Rectal smooth muscle tissue (tissue), 1 donor: Measurements from ENCODE around the gene BCKDHA.

Experiments
- H3K27ac ChIP-seq: one replicate; pipeline ENCODE4 v1.7.0; 2013; ENCODE audit warnings: low read depth, low read length, inconsistent platforms
- H3K27me3 ChIP-seq: one replicate; pipeline ENCODE4 v1.7.0; 2013; ENCODE audit warnings: low read length; ENCODE audit not compliant: control insufficient read depth, insufficient read depth
- H3K36me3 ChIP-seq: one replicate; pipeline ENCODE4 v1.7.0; 2013; ENCODE audit warnings: low read length; ENCODE audit not compliant: control insufficient read depth, insufficient read depth
- H3K4me1 ChIP-seq: one replicate; pipeline ENCODE4 v1.7.0; 2013; ENCODE audit warnings: low read length; ENCODE audit not compliant: control insufficient read depth, insufficient read depth
- H3K4me3 ChIP-seq: one replicate; pipeline ENCODE4 v1.7.0; 2013; ENCODE audit warnings: low read length
- H3K9ac ChIP-seq: one replicate; pipeline ENCODE4 v1.7.0; 2013; ENCODE audit warnings: low read length

Gene BCKDHA

GRCh38 chr19:41397086-41398049 is at the start of gene BCKDHA, which contains the start of gene EXOSC5:
Gene BCKDHA, plus strand, starts transcription at chr19:41397818. Its CDS starts 10 bp downstream, at chr19:41397828.
Gene EXOSC5, minus strand, starts transcription at chr19:41397359. Its CDS starts 31 bp downstream, at chr19:41397328.
- Histone ChIP-seq H3K9ac (peak within 1 kb of the TSS; percentile 98), H3K27me3 (no peaks in the 10 kb centered on the region), H3K4me3 (peak within 1 kb of the TSS; percentile 99), H3K36me3 (no peaks in the 10 kb centered on the region), H3K27ac (peak within 1 kb of the TSS; percentile 96), H3K4me1 (peaks cover 9% of the 10 kb centered on the region)

GRCh38 chr19:41350735-41351338 is 46.8 kb upstream of the BCKDHA start:
- H3K27ac ChIP-seq: peak overlapping the region; percentile 32
- H3K4me3 ChIP-seq: peak overlapping the region; percentile 97
- peak overlapping the region; percentile 29 for H3K9ac ChIP-seq
- H3K36me3 ChIP-seq: peaks cover 6% of the 10 kb centered on the region
- peaks cover 5% of the 10 kb centered on the region for H3K4me1 ChIP-seq
- peaks cover 4% of the 10 kb centered on the region for H3K27me3 ChIP-seq

GRCh38 chr19:41351339-41352245 is 46.0 kb upstream of the BCKDHA start:
- Histone ChIP-seq H3K27ac (peak overlapping the region; percentile 32), H3K9ac (no peak overlapping the region), H3K36me3 (peaks cover 5% of the 10 kb centered on the region), H3K27me3 (peaks cover 4% of the 10 kb centered on the region), H3K4me3 (peak overlapping the region; percentile 97), H3K4me1 (peaks cover 5% of the 10 kb centered on the region)

DNA sequence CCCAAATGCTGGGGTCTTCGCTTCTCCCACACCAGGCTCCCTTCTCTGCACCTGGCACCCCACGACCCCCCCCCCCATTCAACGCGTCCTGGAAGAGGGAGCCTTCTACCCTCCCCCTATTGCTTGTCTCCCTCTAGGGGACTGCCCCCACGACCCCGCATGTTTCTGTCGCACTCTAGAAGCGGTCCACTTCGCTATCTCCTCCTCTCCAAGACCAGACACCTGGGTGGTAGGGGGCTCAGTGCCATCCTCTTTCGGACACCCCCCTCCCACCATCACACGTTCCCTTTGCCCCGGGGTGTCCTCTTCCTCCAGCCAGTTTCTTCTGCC is 45.4 kb upstream of the BCKDHA start:
- Histone ChIP-seq H3K36me3 (peaks cover 5% of the 10 kb centered on the region), H3K27ac (no peak overlapping the region), H3K9ac (peak overlapping the region; percentile 22), H3K4me1 (peaks cover 5% of the 10 kb centered on the region), H3K27me3 (peaks cover 4% of the 10 kb centered on the region), H3K4me3 (peak overlapping the region; percentile 97)

DNA sequence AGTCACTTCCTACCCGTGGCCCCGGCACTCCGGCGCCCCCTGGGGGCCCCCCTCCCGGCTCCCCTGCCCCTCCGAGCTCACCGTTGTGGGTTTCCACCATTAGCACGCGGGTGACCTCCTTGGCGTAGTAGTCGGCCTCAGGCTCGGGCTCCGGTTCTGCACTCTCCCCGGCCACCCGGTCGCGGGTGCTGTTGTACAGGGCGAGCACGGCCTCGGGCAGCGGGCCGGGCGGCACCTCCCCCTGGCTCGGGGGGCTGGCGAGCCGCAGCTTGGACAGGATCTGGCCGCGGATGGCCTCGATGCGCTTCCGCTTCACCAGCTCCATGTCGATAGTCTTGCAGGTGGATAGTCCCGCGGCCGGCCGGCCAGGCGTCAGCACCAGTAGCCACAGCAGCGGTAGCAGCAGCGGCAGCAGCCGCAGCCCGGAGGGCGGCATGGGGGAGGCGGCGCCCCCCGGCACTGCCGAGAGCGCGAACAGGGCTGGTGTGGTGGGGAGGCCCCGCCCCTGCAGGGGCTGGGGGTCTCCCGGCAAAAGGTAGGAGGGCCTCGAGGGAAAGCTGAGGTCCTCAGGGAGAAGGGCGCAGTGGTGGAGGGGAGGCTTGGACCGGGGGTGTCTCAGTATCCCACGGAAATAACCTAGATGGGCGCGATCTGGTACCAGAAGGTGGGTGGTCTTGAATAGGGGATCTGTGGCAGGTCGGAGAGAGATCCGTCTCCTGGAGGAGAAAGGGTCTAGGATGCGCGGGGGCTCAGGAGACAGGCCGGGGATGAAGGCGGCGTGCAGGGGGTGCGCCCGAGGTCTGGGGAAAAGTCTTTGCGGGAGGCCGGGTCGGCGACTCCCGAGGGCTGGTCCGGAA is 44.8 kb upstream of the BCKDHA start:
- Histone ChIP-seq H3K9ac (peak overlapping the region; percentile 40), H3K4me3 (peak overlapping the region; percentile 97), H3K27ac (peak overlapping the region; percentile 76), H3K27me3 (peaks cover 4% of the 10 kb centered on the region), H3K4me1 (peaks cover 5% of the 10 kb centered on the region), H3K36me3 (peaks cover 5% of the 10 kb centered on the region)

DNA sequence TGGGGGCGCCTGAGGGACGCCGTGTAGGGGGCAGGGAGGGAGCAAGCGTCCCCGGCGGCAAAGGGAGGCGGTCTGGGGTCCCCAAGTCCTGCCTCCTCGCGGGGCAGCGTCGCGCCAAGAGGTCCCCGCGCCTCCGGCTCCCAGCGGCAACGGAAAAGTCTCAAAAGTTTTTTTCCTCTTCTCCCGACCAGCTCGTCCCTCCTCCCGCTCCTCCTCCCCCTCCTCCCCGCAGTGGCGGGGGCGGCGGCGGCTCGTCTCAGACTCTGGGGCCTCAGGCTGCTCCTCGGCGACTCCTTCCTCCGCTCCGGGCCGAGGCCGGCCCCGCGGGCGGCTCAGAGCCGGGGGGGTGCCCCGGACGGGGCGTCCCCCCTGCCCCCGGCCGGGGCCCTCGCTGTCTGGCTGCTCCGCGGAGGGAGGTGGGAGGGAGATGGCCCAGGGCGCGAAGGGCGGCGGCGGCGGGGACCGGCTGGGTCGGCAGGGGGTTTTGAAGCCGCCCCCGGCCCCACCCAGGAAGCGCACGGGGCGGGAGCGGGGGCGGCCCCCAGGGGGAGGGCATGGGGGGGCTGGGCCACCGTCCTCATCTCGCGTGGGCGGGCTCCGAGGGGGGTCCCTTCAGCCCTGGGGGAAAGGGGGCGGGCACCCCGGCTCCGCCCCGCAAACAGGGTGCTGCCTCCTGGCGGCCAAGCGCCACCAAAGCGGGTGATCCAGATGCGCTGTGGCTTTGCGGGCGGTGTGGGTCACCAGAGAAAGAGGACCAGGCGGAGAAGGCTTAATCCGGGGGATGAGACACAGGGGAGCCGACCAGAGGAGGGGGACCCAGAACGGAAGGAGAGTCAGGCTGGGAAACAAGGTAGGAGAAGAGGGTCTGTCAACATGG is 43.9 kb upstream of the BCKDHA start, which contains the start of gene TGFB1:
Gene TGFB1 (minus strand): TSS at position 457 of the 877 bp plus-strand sequence. CDS start 878 bp downstream, outside the sequence.
- Histone ChIP-seq H3K27ac (peak within 1 kb of the TSS; percentile 76), H3K9ac (peak within 1 kb of the TSS; percentile 57), H3K27me3 (peaks cover 4% of the 10 kb centered on the region), H3K36me3 (peaks cover 2% of the 10 kb centered on the region), H3K4me1 (peaks cover 5% of the 10 kb centered on the region), H3K4me3 (peak within 1 kb of the TSS; percentile 97)

DNA sequence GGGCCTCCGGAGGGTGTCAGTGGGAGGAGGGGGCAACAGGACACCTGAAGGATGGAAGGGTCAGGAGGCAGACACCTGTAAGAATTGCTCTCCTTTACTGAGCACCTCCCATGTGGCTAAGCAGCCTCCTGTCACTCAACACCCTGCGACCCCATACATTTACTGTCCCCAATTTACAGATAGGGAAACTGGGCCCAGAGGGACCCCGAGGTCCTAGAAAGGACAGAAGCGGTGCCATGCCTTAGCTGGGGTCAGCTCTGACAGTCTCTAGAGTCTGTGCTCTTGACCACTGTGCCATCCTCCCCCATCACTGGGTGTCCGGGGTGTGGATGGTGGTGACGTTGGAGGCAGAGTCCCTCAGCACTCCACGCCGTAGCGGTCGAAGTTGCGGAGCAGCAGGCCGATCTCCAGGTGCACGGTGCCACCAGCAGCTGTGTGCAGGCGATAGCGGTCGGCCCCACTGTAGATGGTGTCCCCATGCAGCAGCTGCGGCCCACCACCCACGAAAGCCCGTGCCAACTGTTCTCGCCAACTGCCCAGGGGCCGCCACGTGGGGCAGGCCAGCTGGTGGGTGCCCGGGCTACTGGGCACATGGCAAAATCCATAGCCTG is 43.2 kb upstream of the BCKDHA start:
- H3K9ac ChIP-seq: peak overlapping the region; percentile 57
- H3K4me1 ChIP-seq: peaks cover 5% of the 10 kb centered on the region
- peak overlapping the region; percentile 54 for H3K4me3 ChIP-seq
- peak overlapping the region; percentile 76 for H3K27ac ChIP-seq
- no peaks in the 10 kb centered on the region for H3K36me3 ChIP-seq
- H3K27me3 ChIP-seq: peaks cover 4% of the 10 kb centered on the region

DNA sequence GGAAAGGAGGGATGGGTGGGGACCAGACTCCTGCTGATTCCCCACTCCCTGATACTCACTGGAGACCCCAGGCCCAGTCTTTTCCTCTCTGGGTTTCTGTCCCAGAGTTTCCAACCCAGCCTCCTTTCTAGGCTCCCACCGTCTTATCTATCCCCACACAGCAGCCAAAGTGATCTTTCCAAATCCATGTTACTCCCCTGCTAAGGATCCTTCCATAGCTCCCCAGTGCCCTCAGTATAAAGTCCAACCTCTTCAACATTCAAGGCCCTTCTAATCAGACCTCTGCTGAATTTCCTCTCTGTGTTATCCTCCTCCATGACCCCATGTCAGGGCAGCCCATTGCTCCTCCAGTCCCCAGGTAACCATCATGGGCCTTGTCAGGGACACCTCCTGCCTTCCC is 42.6 kb upstream of the BCKDHA start:
- Histone ChIP-seq H3K27ac (no peak overlapping the region), H3K9ac (no peak overlapping the region), H3K36me3 (no peaks in the 10 kb centered on the region), H3K4me1 (peaks cover 5% of the 10 kb centered on the region), H3K4me3 (no peak overlapping the region), H3K27me3 (peaks cover 4% of the 10 kb centered on the region)

GRCh38 chr19:41355802-41356201 is 41.8 kb upstream of the BCKDHA start:
- Histone ChIP-seq H3K27me3 (peaks cover 3% of the 10 kb centered on the region), H3K4me1 (peaks cover 5% of the 10 kb centered on the region), H3K4me3 (no peak overlapping the region), H3K27ac (no peak overlapping the region), H3K9ac (no peak overlapping the region), H3K36me3 (peaks cover under 1% of the 10 kb centered on the region)

DNA sequence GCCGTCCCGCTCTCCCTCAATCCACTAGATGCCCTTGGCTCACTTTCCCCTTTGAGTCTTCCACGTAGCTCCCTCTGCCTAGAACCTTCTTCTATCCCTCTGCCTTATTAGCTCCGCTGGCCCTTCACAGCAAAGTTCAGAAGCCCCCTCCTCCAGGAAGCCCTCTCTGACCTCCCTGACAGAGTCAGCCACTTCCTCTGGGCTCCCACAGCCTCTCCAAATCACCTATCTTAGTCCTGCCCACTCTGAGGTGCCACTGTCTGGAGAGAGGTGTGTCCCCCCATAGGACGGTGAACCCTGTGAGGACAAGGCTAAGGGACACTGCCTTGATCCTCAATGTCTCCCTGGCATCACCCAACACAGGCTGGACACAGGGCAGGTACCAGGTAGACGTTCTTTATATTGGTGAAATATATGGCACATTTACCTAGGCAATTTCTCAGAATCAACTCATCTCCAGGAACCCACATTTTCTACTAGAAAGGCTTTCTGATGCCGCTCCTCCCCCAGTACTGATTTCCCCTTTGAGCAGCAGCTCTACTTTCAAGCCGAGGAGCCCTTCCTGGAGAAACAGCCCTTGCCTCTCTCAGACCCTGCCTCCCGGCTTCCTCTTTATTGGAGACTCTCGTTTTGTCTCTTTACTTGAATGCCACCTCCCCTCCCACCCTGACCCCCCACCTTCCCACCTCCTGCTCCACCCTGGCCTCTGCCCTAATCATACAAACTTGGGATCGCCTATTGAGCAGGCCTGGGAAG is 40.5 kb upstream of the BCKDHA start:
- peaks cover 3% of the 10 kb centered on the region for H3K4me1 ChIP-seq
- H3K27ac ChIP-seq: no peak overlapping the region
- H3K9ac ChIP-seq: no peak overlapping the region
- H3K4me3 ChIP-seq: no peak overlapping the region
- H3K27me3 ChIP-seq: no peaks in the 10 kb centered on the region
- peaks cover 2% of the 10 kb centered on the region for H3K36me3 ChIP-seq
